NCI-H1105 (cell line): ENCODE measurements around the gene HOXD8.

Experiments used
- DNase-seq: peaks from one replicate; lab custom pipeline; 2025; lab: John Stamatoyannopoulos, UW

Gene HOXD8

GRCh38 chr2:176130957-176131847 lies 1.7 kb downstream of the HOXD8 start:
- no peak for DNase-seq

- no peak for DNase-seq
These were observed 2.3 kb downstream of the HOXD8 start for GRCh38 chr2:176131848-176132158.

- no peak for DNase-seq
These were observed 3.0 kb downstream of the HOXD8 start for GRCh38 chr2:176132205-176133171.

- no peak for DNase-seq
These were observed 3.9 kb downstream of the HOXD8 start for GRCh38 chr2:176133389-176133788.

GRCh38 chr2:176134035-176134434 lies 4.5 kb downstream of the HOXD8 start:
- DNase-seq, result no peak

- no peak for DNase-seq
These were observed 5.5 kb downstream of the HOXD8 start for GRCh38 chr2:176135035-176135440.

GRCh38 chr2:176136374-176137251 lies 7.1 kb downstream of the HOXD8 start:
- DNase-seq, result no peak

GRCh38 chr2:176137252-176137580 lies 7.7 kb downstream of the HOXD8 start:
- DNase-seq, result no peak

GRCh38 chr2:176137906-176138305 lies 8.4 kb downstream of the HOXD8 start:
- DNase-seq, result no peak

GRCh38 chr2:176138526-176138922 lies 9.0 kb downstream of the HOXD8 start:
- no peak for DNase-seq

- no peak for DNase-seq
These were observed 9.6 kb downstream of the HOXD8 start for GRCh38 chr2:176138923-176139660.

GRCh38 chr2:176139661-176140512 lies 10.4 kb downstream of the HOXD8 start:
- DNase-seq, result no peak

GRCh38 chr2:176140513-176141317 lies 11.2 kb downstream of the HOXD8 start:
- DNase-seq, result peak; percentile 85

GRCh38 chr2:176142281-176142680 lies 12.8 kb downstream of the HOXD8 start:
- DNase-seq, result no peak

GRCh38 chr2:176145085-176145969 lies 15.8 kb downstream of the HOXD8 start:
- no peak for DNase-seq

GRCh38 chr2:176146101-176146500 lies 16.6 kb downstream of the HOXD8 start:
- no peak for DNase-seq

GRCh38 chr2:176146645-176147044 lies 17.1 kb downstream of the HOXD8 start:
- DNase-seq, result no peak

- DNase-seq, result no peak
These were observed 17.8 kb downstream of the HOXD8 start for GRCh38 chr2:176147210-176147799.
